ENCODE results near the gene ZNF829.

DNA sequence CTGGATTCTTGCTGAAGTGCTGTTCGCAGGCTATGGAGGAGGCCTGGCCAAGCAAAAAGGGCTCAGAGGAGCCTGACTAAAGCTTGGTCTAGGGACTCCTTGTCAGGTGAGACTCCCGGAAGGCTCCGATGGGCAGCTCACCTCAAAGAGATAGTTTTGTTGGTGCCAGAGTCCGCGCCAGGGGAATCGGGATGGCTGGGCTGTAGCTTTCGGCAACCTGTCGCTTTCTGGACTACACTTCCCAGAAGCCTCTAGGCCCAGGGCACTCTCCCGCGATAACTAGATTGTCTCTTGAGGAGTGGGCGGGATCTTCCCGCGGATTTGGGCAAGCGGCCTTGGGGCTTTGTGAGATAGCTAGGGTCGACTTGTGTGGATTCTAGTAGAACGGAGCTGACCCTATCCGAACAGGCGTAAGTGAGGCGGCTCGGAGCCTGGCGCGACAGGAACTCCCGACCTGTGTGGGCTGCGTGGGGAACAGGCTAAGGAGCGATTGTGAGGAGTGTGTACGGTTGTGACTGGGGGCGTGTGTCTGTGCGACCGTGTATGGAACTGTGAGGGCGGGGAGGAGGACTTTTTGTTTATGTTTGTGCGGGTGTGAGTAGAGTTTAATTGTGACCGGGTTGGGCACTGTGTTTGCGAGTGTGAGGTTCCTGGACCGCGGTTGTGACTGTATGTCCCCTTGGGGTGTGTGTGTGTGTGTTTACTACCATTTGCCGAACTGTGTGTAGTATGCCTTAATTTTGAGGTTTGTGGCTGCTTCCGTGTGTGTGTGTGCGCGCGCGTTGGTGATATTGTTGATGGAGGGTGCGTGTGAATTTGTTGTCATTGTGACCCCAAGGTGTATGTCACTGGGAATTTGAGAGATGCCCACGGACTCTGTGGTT, 65.3 kb downstream of the ZNF829 start, which contains the start of gene ZNF345:
- TF ChIP-seq, protein P1, sequence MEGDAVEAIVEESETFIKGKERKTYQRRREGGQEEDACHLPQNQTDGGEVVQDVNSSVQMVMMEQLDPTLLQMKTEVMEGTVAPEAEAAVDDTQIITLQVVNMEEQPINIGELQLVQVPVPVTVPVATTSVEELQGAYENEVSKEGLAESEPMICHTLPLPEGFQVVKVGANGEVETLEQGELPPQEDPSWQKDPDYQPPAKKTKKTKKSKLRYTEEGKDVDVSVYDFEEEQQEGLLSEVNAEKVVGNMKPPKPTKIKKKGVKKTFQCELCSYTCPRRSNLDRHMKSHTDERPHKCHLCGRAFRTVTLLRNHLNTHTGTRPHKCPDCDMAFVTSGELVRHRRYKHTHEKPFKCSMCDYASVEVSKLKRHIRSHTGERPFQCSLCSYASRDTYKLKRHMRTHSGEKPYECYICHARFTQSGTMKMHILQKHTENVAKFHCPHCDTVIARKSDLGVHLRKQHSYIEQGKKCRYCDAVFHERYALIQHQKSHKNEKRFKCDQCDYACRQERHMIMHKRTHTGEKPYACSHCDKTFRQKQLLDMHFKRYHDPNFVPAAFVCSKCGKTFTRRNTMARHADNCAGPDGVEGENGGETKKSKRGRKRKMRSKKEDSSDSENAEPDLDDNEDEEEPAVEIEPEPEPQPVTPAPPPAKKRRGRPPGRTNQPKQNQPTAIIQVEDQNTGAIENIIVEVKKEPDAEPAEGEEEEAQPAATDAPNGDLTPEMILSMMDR (IDR thresholded peaks at IDR 0.05): no peak
- TF ChIP-seq POLR2A (IDR thresholded peaks at IDR 0.05): peak in 2 of 3 donors; percentile 48 to 59
